Endothelial cell of umbilical vein (primary cell): Measurements from ENCODE around the gene STX16. TPM values are rescaled to one million over a fixed set of nuclear protein-coding genes. Genes with fewer than 3 reads are reported as not detected.

ENCODE experiments used
- BruUV-seq: library from RNA; stranded (reverse); fragments of 400-500 nt; replicated peaks from 2 replicates; lab custom pipeline; 2021; lab: Mats Ljungman, UMichigan
- CTCF ChIA-PET: fragments of 300-600, 350-600 bp; sonication (Branson Sonifier 250); formaldehyde crosslinking; loops from one replicate; lab custom pipeline; 2021; ENCODE audit warnings: antibody characterized with exemption, inconsistent platforms; lab: Charles Lee
- POLR2A ChIA-PET: fragments of 300-600, 350-600 bp; sonication (Branson Sonifier 250); formaldehyde crosslinking; loops from one replicate; lab custom pipeline; 2021; ENCODE audit warnings: antibody characterized with exemption, inconsistent platforms; lab: Charles Lee
- DNase-seq: peaks from one replicate; pipeline ENCODE4 v3.0.0-alpha.2; 2011; ENCODE audit warnings: low read depth, low spot score
- FAIRE-seq: peaks from 2 replicates; lab custom pipeline; 2011; peaks lifted over from hg19 to GRCh38; lab: Jason Lieb, UNC
- H2AFZ ChIP-seq: 2 replicates; pipeline ENCODE4 v1.6.0; 2012; ENCODE audit warnings: low read depth, low read length, control low read depth, inconsistent platforms
- H3K27ac ChIP-seq: 2 replicates; pipeline ENCODE4 v1.5.1; 2011; ENCODE audit warnings: low read depth, mild to moderate bottlenecking, control low read depth, low read length, moderate library complexity; ENCODE audit not compliant: insufficient read depth
- H3K27me3 ChIP-seq, 2 experiments: 2 replicates each; pipeline versions ENCODE4 v1.6.0 to v1.6.1; 2011; ENCODE audit warnings: low read length in 2 of 2, mixed read lengths in 1 of 2; ENCODE audit not compliant: control insufficient read depth in 2 of 2, insufficient read depth in 2 of 2
- H3K36me3 ChIP-seq, 2 experiments: 2 replicates in 1 of 2; 3 replicates in 1 of 2; pipeline ENCODE4 v1.5.1; 2011; ENCODE audit warnings: low read length in 2 of 2, mild to moderate bottlenecking in 1 of 2, moderate library complexity in 1 of 2; ENCODE audit not compliant: control insufficient read depth in 2 of 2, insufficient read depth in 2 of 2; ENCODE audit errors: extremely low read depth in 1 of 2
- H3K4me1 ChIP-seq: 3 replicates; pipeline ENCODE4 v1.5.1; 2011; ENCODE audit warnings: mild to moderate bottlenecking, low read length; ENCODE audit not compliant: control insufficient read depth, insufficient read depth; ENCODE audit errors: extremely low read depth
- H3K4me2 ChIP-seq: 2 replicates; pipeline ENCODE4 v1.6.1; 2011; ENCODE audit warnings: low read length, control low read depth, mixed read lengths; ENCODE audit not compliant: insufficient read depth
- H3K4me3 ChIP-seq, 3 experiments: fragments of 200-600 bp in 1 of 3; sonication (generic), shearing (Covaris generic) in 1 of 3; replicated peaks in 1 of 3; 2 replicates each; pipeline ENCODE4 v1.5.1; 2011 to 2016; ENCODE audit warnings: control low read depth in 3 of 3, low read length in 3 of 3, mild to moderate bottlenecking in 2 of 3, inconsistent platforms in 1 of 3, low read depth in 1 of 3, moderate library complexity in 1 of 3; ENCODE audit not compliant: insufficient read depth in 1 of 3
- H3K79me2 ChIP-seq: 2 replicates; pipeline ENCODE4 v1.6.0; 2012; ENCODE audit warnings: low read length, inconsistent platforms; ENCODE audit not compliant: control insufficient read depth, insufficient read depth
- H3K9ac ChIP-seq: replicated peaks from 2 replicates; pipeline ENCODE3; 2011; ENCODE audit warnings: low read length, control low read depth; ENCODE audit not compliant: insufficient read depth; ENCODE audit errors: extremely low read depth
- H3K9me1 ChIP-seq: replicated peaks from 3 replicates; pipeline ENCODE4 v1.6.0; 2011; ENCODE audit warnings: mild to moderate bottlenecking, low read length; ENCODE audit not compliant: control insufficient read depth, insufficient read depth; ENCODE audit errors: extremely low read depth
- H3K9me3 ChIP-seq: replicated peaks from 2 replicates; pipeline ENCODE4 v1.5.1; 2012; ENCODE audit warnings: low read length, inconsistent platforms; ENCODE audit not compliant: control insufficient read depth, insufficient read depth
- H4K20me1 ChIP-seq: replicated peaks from 2 replicates; pipeline ENCODE3; 2011; ENCODE audit warnings: mild to moderate bottlenecking, low read length; ENCODE audit not compliant: control insufficient read depth, insufficient read depth; ENCODE audit errors: extremely low read depth
- EZH2 ChIP-seq: IDR thresholded peaks from 2 replicates; pipeline ENCODE4 v1.6.1; 2012; ENCODE audit warnings: borderline replicate concordance, low read depth, mild to moderate bottlenecking, moderate library complexity, low read length, inconsistent platforms; ENCODE audit not compliant: severe bottlenecking
- FOS ChIP-seq: IDR thresholded peaks from 2 replicates; pipeline ENCODE4 v1.6.1; 2011; ENCODE audit warnings: mild to moderate bottlenecking, low read length, moderate library complexity, borderline replicate concordance; ENCODE audit not compliant: insufficient read depth
- GATA2 ChIP-seq: IDR thresholded peaks from 2 replicates; pipeline ENCODE4 v1.7.0; 2011; ENCODE audit warnings: low read depth, mild to moderate bottlenecking, moderate library complexity, mixed read lengths, low read length; ENCODE audit not compliant: insufficient read length, insufficient read depth
- JUN ChIP-seq: IDR thresholded peaks from 2 replicates; pipeline ENCODE4 v1.6.1; 2011; ENCODE audit warnings: borderline replicate concordance, low read depth; ENCODE audit not compliant: insufficient read length, insufficient read depth
- MYC ChIP-seq: IDR thresholded peaks from one replicate; pipeline ENCODE4 v1.6.1; 2011; ENCODE audit warnings: mild to moderate bottlenecking, low read depth, low read length
- POLR2A ChIP-seq: IDR thresholded peaks from 2 replicates; pipeline ENCODE4 v1.6.1; 2012; ENCODE audit warnings: low read depth, mild to moderate bottlenecking, control low read depth, low read length
- POLR2AphosphoS5 ChIP-seq: IDR thresholded peaks from 2 replicates; pipeline ENCODE4 v1.6.1; 2012; ENCODE audit warnings: low read depth, mild to moderate bottlenecking, control low read depth, low read length, moderate library complexity; ENCODE audit not compliant: insufficient read depth
- dilution Hi-C: fragments of 300-500 bp; cut with MboI; formaldehyde crosslinking; loops from one replicate; pipeline ENCODE4 v1.15.0; 2019; ENCODE audit warnings: low sequenced_read_pairs; ENCODE audit not compliant: extremely low pct_ligation_motif_present
- intact Hi-C: fragments of 100-400 bp; cut with micrococcal nuclease; formaldehyde crosslinking; loops from one replicate; pipeline ENCODE4 v1.10.0; 2022
- polyA plus RNA-seq, 4 experiments: library from polyadenylated mRNA; depleted of rRNA in 3 of 4; stranded (reverse) in 3 of 4; unstranded in 1 of 4; fragments of >200 nt; gene quantifications; 2 replicates each; pipeline versions ENCODE4 v1.2.1 to v1.2.3, GENCODE V29; 2011 to 2012; ENCODE audit warnings: missing spikeins in 1 of 4
- total RNA-seq: library from RNA; stranded (reverse); gene quantifications from 2 replicates; pipeline ENCODE4 v1.2.3, GENCODE V29; 2021
- TF ChIP-seq, protein P1 (sequence below), 2 donors: IDR thresholded peaks; 1 replicate in 1 of 2; 2 replicates in 1 of 2; pipeline ENCODE4 v1.5.1; 2011; ENCODE audit warnings: low read length in 2 of 2, mild to moderate bottlenecking in 2 of 2, moderate library complexity in 2 of 2, control low read depth in 1 of 2, inconsistent platforms in 1 of 2, low read depth in 1 of 2; ENCODE audit not compliant: insufficient read depth in 1 of 2; ENCODE audit errors: extremely low read depth in 1 of 2
- TF ChIP-seq, protein P2 (sequence below): IDR thresholded peaks from 2 replicates; pipeline ENCODE4 v1.6.1; 2011; ENCODE audit not compliant: insufficient read depth, insufficient read length

Gene STX16
- total and polyA plus RNA-seq, 2 donors (not counting 3 experiments of a cell fraction or from before 2014, with no cell fraction given), result 43.1 to 63.5 TPM

DNA sequence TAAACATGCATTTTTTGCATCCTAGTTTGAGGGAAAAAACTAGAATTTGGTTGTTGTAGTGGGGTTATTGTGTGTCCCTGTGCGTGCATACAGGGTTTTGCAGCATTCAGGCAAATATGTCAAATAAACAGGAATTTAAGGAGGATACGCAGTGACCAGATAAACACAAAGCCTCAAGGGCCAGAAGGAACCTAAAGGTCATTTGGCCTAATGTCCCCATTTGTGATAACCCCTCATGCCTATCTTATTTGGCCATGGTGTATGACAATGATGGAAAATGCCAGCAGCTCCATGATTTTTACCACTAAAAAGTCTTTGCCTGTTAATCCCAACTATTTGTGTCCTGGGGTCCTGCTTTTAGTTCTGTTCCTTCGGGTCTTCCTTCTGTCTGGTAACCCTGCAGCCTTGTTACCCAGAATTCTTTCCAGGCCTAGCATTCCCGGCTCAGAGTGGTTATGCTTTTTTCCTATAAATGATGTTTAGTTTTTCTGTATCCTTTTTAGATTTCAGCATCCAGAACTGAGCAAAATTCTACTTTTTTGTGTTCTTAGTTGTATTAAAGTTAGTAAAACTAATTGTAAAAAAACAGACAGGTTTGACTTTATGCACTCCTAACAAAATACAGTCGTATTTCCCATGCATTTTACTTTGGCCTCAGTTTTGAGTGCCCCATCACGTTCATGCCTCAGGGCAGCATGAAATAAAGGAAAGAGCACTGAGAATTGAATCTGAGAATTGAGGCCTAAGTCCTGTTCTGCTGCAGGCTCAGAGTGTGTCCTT lies 4.4 kb downstream of the STX16 start:
- no TSS peak for BruUV-seq
- ChIA-PET CTCF (interaction anchor here (1.2 kb wide), 1 partner anchor 174 kb away, joined by 9 read pairs; no protein-coding TSS in a partner anchor), POLR2A (no interaction called here)
- Histone ChIP-seq H3K9me1 (no peaks in the 10 kb centered on the region), H3K79me2 (peaks cover 93% of the 10 kb centered on the region), H3K4me3 (no peak overlapping the region), H3K36me3 (peaks cover 0 to 2% of the 10 kb centered on the region in 2 experiments), H4K20me1 (peaks cover 3% of the 10 kb centered on the region), H3K9ac (no peak overlapping the region), H3K4me1 (peaks cover 55% of the 10 kb centered on the region), H3K27me3 (no peaks in the 10 kb centered on the region), H3K9me3 (no peaks in the 10 kb centered on the region), H2AFZ (no peak overlapping the region), H3K27ac (no peak overlapping the region), H3K4me2 (peak overlapping the region; percentile 21)
- TF ChIP-seq, protein P1, sequence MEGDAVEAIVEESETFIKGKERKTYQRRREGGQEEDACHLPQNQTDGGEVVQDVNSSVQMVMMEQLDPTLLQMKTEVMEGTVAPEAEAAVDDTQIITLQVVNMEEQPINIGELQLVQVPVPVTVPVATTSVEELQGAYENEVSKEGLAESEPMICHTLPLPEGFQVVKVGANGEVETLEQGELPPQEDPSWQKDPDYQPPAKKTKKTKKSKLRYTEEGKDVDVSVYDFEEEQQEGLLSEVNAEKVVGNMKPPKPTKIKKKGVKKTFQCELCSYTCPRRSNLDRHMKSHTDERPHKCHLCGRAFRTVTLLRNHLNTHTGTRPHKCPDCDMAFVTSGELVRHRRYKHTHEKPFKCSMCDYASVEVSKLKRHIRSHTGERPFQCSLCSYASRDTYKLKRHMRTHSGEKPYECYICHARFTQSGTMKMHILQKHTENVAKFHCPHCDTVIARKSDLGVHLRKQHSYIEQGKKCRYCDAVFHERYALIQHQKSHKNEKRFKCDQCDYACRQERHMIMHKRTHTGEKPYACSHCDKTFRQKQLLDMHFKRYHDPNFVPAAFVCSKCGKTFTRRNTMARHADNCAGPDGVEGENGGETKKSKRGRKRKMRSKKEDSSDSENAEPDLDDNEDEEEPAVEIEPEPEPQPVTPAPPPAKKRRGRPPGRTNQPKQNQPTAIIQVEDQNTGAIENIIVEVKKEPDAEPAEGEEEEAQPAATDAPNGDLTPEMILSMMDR (IDR thresholded peaks at IDR 0.05; ENCODE audit: extremely low read depth in 1 of 2, insufficient read depth in 1 of 2, low read depth in 1 of 2, low read length in 2 of 2), result no peak
- TF ChIP-seq, protein P2, sequence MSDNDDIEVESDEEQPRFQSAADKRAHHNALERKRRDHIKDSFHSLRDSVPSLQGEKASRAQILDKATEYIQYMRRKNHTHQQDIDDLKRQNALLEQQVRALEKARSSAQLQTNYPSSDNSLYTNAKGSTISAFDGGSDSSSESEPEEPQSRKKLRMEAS, result no peak
- TF ChIP-seq JUN (no peak), POLR2A (no peak), MYC (no peak), EZH2 (no peak), GATA2 (no peak), FOS (no peak), POLR2AphosphoS5 (no peak)
- dilution Hi-C loops (loop anchor here (25.0 kb wide), 1 partner anchor 418 kb away; the partner anchor contains the start of gene ANKRD60), intact Hi-C loops (loop anchor here (10.0 kb wide), 2 partner anchors 199 to 359 kb away; partner anchors contain the start of genes GNAS, GNAS-AS1 and TUBB1)
- no peak for FAIRE-seq
- no peak for DNase-seq
